ENCODE data around the gene ANGPTL4. TPM values are rescaled to one million over a fixed set of nuclear protein-coding genes. Genes with fewer than 3 reads are reported as not detected.
A peak's percentile ranks its signal among the peaks of the same experiment; 100 is the strongest.
"Not testable (repeated sequence)": the region's sequence is repeated elsewhere in the genome, so short reads cannot be mapped to it uniquely, and the experiment has no call there.

Gene ANGPTL4
- total and polyA plus RNA-seq, 10 donors: 1.8 to 28.3 (median 8.6) TPM

- H3K36me3 ChIP-seq; intact Hi-C loops (cut with DNase I; ENCODE audit: low total_unique reads); DNase-seq; H3K4me3 ChIP-seq; H3K9me3 ChIP-seq; H3K27me3 ChIP-seq (replicated peaks in 1 of 7): not testable (repeated sequence)
- WGBS, 5 donors: 86 to 94% (median 88%) methylated on average over 9 of the region's 9 CpGs
- H3K4me1 ChIP-seq: peaks cover 11 to 44% (median 24%) of the 10 kb centered on the region in 6 donors
- peak overlapping the region in 1 of 8 donors; percentile 58 for H3K27ac ChIP-seq
Observed at GRCh38 chr19:8386419-8386818, 22.5 kb downstream of the ANGPTL4 start.

GRCh38 chr19:8386990-8387389, 23.0 kb downstream of the ANGPTL4 start:
- WGBS, 5 donors: 75 to 98% (median 85%) methylated on average over 4 of the region's 4 CpGs
- no peaks in the 10 kb centered on the region for H3K27me3 ChIP-seq (replicated peaks in 1 of 7)
- H3K4me1 ChIP-seq: peaks cover 17 to 50% (median 30%) of the 10 kb centered on the region in 6 donors
- peaks cover 0 to 7% (median 0%) of the 10 kb centered on the region in 6 donors for H3K36me3 ChIP-seq
- intact Hi-C loops (cut with DNase I; ENCODE audit: low total_unique reads): no loop called here
- peaks cover 0 to 8% (median 0%) of the 10 kb centered on the region in 8 donors for H3K9me3 ChIP-seq
- H3K4me3 ChIP-seq: no peak overlapping the region
- no peak for DNase-seq
- no peak for TF ChIP-seq POLR2A (IDR thresholded peaks at IDR 0.05)
- no peak overlapping the region for H3K27ac ChIP-seq

GRCh38 chr19:8387688-8388611, 24.0 kb downstream of the ANGPTL4 start:
- Histone ChIP-seq H3K4me3 (no peak overlapping the region), H3K27me3 (replicated peaks in 1 of 7) (no peaks in the 10 kb centered on the region), H3K27ac (no peak overlapping the region), H3K4me1 (peaks cover 24 to 60% (median 39%) of the 10 kb centered on the region in 6 donors), H3K36me3 (peaks cover 0 to 9% (median 0%) of the 10 kb centered on the region in 6 donors), H3K9me3 (peaks cover 0 to 8% (median 0%) of the 10 kb centered on the region in 8 donors)
- DNase-seq: no peak
- 94 to 98% (median 95%) methylated on average over 16 of the region's 16 CpGs for WGBS, 5 donors
- TF ChIP-seq POLR2AphosphoS5 (IDR thresholded peaks at IDR 0.05): no peak
- intact Hi-C loops (cut with DNase I; ENCODE audit: low total_unique reads): no loop called here

- Histone ChIP-seq H3K36me3 (peaks cover 0 to 15% (median 0%) of the 10 kb centered on the region in 6 donors), H3K9me3 (peaks cover 0 to 8% (median 0%) of the 10 kb centered on the region in 8 donors), H3K4me3 (no peak overlapping the region), H3K4me1 (peaks cover 30 to 66% (median 46%) of the 10 kb centered on the region in 6 donors), H3K27me3 (replicated peaks in 1 of 7) (no peaks in the 10 kb centered on the region), H3K27ac (no peak overlapping the region)
- TF ChIP-seq POLR2AphosphoS5 (IDR thresholded peaks at IDR 0.05) (no peak), CTCF (IDR thresholded peaks at IDR 0.05 in 8 of 11, conservative IDR thresholded peaks at IDR 0.05 in 3 of 11) (no peak), POLR2A (IDR thresholded peaks at IDR 0.05) (no peak)
- no peak for DNase-seq
- 59 to 90% (median 74%) methylated on average over 2 of the region's 2 CpGs for WGBS, 5 donors
- intact Hi-C loops (cut with DNase I; ENCODE audit: low total_unique reads): no loop called here
Observed at GRCh38 chr19:8388612-8388958, 24.6 kb downstream of the ANGPTL4 start.

GRCh38 chr19:8389891-8390616, 26.1 kb downstream of the ANGPTL4 start, which contains the start of gene RAB11B:
TSS of gene RAB11B (plus strand) at chr19:8390360. CDS start at chr19:8390417, 57 bp downstream.
- peaks cover 0 to 30% (median 0%) of the 10 kb centered on the region in 6 donors for H3K36me3 ChIP-seq
- TF ChIP-seq POLR2A (IDR thresholded peaks at IDR 0.05) (no peak), CTCF (IDR thresholded peaks at IDR 0.05 in 8 of 11, conservative IDR thresholded peaks at IDR 0.05 in 3 of 11) (peak in 2 of 11 experiments; percentile 20 to 35), POLR2AphosphoS5 (IDR thresholded peaks at IDR 0.05) (peak; percentile 88 to 93 (median 89))
- WGBS, 5 donors: 0 to 1% (median 0%) methylated on average over 25 to 70 of the region's 70 CpGs
- H3K4me1 ChIP-seq: peaks cover 39 to 72% (median 51%) of the 10 kb centered on the region in 6 donors
- H3K4me3 ChIP-seq: peak within 1 kb of the TSS; percentile 54 to 87 (median 80)
- intact Hi-C loops (cut with DNase I; ENCODE audit: low total_unique reads): no loop called here
- no peaks in the 10 kb centered on the region for H3K27me3 ChIP-seq (replicated peaks in 1 of 7)
- DNase-seq: peak; percentile 98
- H3K9me3 ChIP-seq: peaks cover 0 to 8% (median 0%) of the 10 kb centered on the region in 8 donors
- peak within 1 kb of the TSS; percentile 98 to 100 (median 100) for H3K27ac ChIP-seq
